Measurements from ENCODE around the gene OSTN.

The OSTN gene

DNA sequence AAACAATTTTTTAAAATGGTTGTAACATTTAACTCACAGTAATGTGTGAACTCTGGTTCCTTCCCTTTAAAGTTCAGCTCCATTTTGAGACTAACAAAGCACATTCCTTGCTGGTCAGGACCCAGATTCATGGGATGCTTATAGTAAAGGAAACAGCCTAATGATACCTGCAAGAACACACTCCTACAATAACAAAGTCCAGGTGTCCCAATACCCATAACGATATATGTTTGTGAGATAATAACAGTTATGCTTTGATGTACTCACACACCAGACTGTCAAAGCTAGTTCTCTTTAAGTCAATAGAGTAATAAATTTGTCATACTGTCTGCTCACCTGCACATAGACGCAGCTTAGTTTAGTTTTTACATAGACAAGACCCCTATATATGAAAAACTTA lies 114.3 kb downstream of the OSTN start:
- DNase-seq (ENCODE audit: low read depth in 2 of 2): no peak

DNA sequence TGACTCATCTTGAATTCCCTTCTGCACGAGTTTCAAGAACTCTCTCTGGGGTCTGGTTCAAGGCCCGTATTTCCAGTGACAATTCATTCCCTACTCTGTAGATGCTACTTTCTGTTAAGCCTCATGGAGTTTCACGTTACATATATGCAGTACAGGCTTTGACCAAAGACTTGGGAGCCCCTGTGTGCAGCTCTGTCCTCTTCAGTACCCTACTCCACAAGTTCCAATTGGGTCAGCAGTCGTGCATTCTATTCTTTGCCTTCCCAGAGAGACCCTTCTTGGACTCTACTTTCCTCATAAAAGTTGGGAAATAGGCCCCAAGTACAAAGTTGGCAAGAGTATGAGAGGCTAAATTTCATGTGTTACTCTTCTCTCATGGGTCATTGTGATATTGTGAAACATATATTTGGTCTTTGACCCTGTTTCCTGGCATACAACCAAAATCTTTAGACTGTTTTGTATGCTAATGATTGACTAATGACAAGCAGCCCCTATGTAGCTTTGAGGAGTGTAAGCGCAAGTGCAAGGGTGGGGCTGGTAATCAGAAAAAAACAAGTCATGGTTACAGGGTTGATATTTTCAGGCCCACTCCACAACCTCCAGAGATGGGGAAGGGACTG lies 115.2 kb downstream of the OSTN start:
- DNase-seq (ENCODE audit: low read depth in 2 of 2): no peak
